Heart right ventricle (tissue), 16 donors: ENCODE results near the gene HYCC2. TPM values are rescaled to one million over a fixed set of nuclear protein-coding genes. Genes with fewer than 3 reads are reported as not detected.
"Not testable (repeated sequence)": the region's sequence is repeated elsewhere in the genome, so short reads cannot be mapped to it uniquely, and the experiment has no call there.

Experiments used
- ATAC-seq, 8 donors: fragments of 200-7000 bp; cut with Tn5 transposase; one replicate each; pipeline ENCODE4 v1.9.1; 2020; ENCODE audit warnings: mild to moderate bottlenecking in 8 of 8, moderate library complexity in 8 of 8, moderate number of reproducible peaks in 1 of 8
- DNase-seq, 2 donors: peaks; one replicate each; pipeline ENCODE4 v3.0.0-alpha.2; 2020
- H3K27ac ChIP-seq, 10 donors: fragments of 200-600 bp; sonication (generic) in 2 of 10; one replicate each; pipeline versions ENCODE4 v1.5.0 to v1.8.0; 2020 to 2022; ENCODE audit warnings: mild to moderate bottlenecking in 3 of 10
- H3K27me3 ChIP-seq, 7 donors: fragments of 200-600 bp; one replicate each; pipeline ENCODE4 v1.8.0; 2021 to 2022; ENCODE audit warnings: mild to moderate bottlenecking in 2 of 7
- H3K36me3 ChIP-seq, 9 donors: fragments of 200-600 bp; sonication (generic) in 1 of 9; one replicate each; pipeline versions ENCODE4 v1.5.0 to v1.8.0; 2020 to 2022; ENCODE audit warnings: mild to moderate bottlenecking in 2 of 9
- H3K4me1 ChIP-seq, 9 donors: fragments of 200-600 bp; sonication (generic) in 1 of 9; one replicate each; pipeline versions ENCODE4 v1.5.0 to v1.8.0; 2020 to 2022; ENCODE audit warnings: mild to moderate bottlenecking in 4 of 9
- H3K4me3 ChIP-seq, 10 donors: fragments of 200-600 bp; sonication (generic) in 2 of 10; one replicate each; pipeline versions ENCODE4 v1.5.0 to v1.8.0; 2020 to 2022; ENCODE audit warnings: mild to moderate bottlenecking in 7 of 10, moderate library complexity in 2 of 10
- H3K9me3 ChIP-seq, 11 donors: fragments of 200-600 bp in 10 of 11; sonication (generic) in 2 of 11; one replicate each; pipeline versions ENCODE4 v1.5.0 to v1.8.0; 2013 to 2022; ENCODE audit warnings: mild to moderate bottlenecking in 2 of 11, control low read depth in 1 of 11, moderate library complexity in 1 of 11
- CTCF ChIP-seq, 9 donors: fragments of 200-600 bp; sonication (generic) in 2 of 9; IDR thresholded peaks; one replicate each; pipeline versions ENCODE4 v1.5.0 to v1.8.0; 2021 to 2022; ENCODE audit warnings: antibody characterized with exemption in 9 of 9, mild to moderate bottlenecking in 5 of 9, moderate library complexity in 1 of 9
- WGBS, 2 donors: extraction: QIAGEN DNeasy Blood & Tissue Kit; methylation state at CpG; one replicate each; pipeline ENCODE4 v1.1.7; 2013; ENCODE audit warnings: inconsistent platforms in 1 of 2; 5-methylcytosine and 5-hydroxymethylcytosine counted together
- intact Hi-C, 10 donors: fragments of 100-400 bp; cut with DNase I; formaldehyde crosslinking; loops; one replicate each; pipeline versions ENCODE4 v1.11.1 to v1.14.2; 2022
- polyA plus RNA-seq, 2 donors: library from polyadenylated mRNA; stranded (reverse); fragments of 200-250 nt; gene quantifications; one replicate each; pipeline ENCODE4 v1.2.3, GENCODE V29; 2013
- total RNA-seq, 10 donors: library from RNA; stranded (reverse); fragmentation: NEBNext Ultra II Directional in 3 of 10; extraction: Animal tissue kit (Norgen Biotek cat#: 25700) in 3 of 10; gene quantifications; one replicate each; pipeline versions ENCODE4 v1.2.1 to v1.2.4, GENCODE V29; 2021 to 2023
- donor health status: Arrhythmogenic right ventricular cardiomyopathy.
- donor health status: ischemic (EF 13 %, LVEDD 7.1; RV severe dilation, severe dysfunction).
- donor health status: healthy with polysubstance abuse.
- donor health status: DM: no; HTN: yes; CAD: no.
- donor health status: DM: no; HTN: no; CAD: no.
- donor health status: ischemic (EF 25% LVEDD 6.9; RV normal size, moderate dysfunction).
- donor health status: ischemic (EF 25% LVEDD 5.7; RV mildly dilated, moderate dysfunction).
- donor health status: healthy.
- donor health status: DM: yes; HTN: yes; CAD: no.
- donor health status: Ischemic cardiomyopathy.
- donor health status: ischemic (EF 35%, LVEDD 5.7; RV mildly dilated, moderate dysfunction).
- donor health status: nonischemic (EF 11% LVEDD 7.7; RV severe dilation, severe dysfunction).
- donor health status: DM: yes; HTN: yes; CAD: no.
- donor health status: PGD.
- donor health status: ischemic (EF 29% LVEDD 5.4; RV normal size, mild dysfunction).
- donor health status: nonischemic (EF 23%, LVEDD 6.1; RV moderate dilation, normal function).

HYCC2 gene
- total and polyA plus RNA-seq, 12 donors, result 1.4 to 15.3 (median 12.5) TPM

DNA sequence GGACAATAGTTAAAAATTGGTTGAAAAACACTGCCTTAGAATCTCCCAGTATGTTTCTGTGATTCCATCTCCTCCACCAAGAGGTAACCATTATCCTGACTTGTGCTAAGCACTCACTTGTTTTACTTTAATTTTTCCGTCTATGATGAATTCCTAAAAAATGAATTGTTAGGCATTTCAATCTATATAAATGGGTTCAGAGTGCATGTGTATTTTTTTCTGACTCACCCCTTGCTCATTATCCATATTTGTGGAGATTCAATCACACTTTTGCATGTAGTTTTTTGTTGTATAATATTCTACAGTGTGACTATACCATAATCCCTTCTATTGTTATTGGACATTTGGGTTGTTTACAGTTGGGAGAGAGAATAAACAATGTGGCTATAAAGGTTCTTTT, 1.6 kb upstream of the HYCC2 start:
- whole genome bisulfite sequencing, 2 donors, result 85 to 88% methylated on average over 1 of the region's 1 CpG
- DNase-seq (no peak), ATAC-seq (no peak)
- no peak for TF ChIP-seq CTCF (IDR thresholded peaks at IDR 0.05)
- Histone ChIP-seq H3K4me1 (peaks cover 4 to 58% (median 41%) of the 10 kb centered on the region in 9 donors), H3K9me3 (no peaks in the 10 kb centered on the region), H3K4me3 (peak overlapping the region in 6 of 10 donors; percentile 68 to 96 (median 88)), H3K27me3 (no peaks in the 10 kb centered on the region), H3K36me3 (no peaks in the 10 kb centered on the region), H3K27ac (no peak overlapping the region)
- intact Hi-C loops, result loop anchor here in 9 of 10 donors (5.0 to 10.0 kb wide), 6 partner anchors 39 to 104 kb away; partner anchors contain the start of gene CFLAR (in 4 of the 9)

DNA sequence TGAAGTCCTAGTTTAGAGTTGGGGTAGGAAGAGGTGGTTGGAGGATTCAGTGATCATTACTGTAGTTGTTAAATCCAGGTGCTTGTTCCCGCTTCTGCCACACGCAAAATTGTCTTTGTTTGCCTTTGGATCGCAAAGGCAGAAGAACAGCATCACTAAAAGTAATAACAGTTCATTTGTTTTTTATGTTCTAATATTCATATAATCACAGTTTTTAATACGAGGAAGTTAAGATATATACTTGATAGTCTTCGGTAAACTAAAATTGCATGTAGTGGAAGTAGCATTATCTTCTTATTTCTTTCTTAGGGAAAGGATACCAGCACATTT, 695 bp upstream of the HYCC2 start:
- 1 to 2% methylated on average over 5 of the region's 5 CpGs for WGBS, 2 donors
- ATAC-seq, result no peak
- intact Hi-C loops, result loop anchor here in 9 of 10 donors (5.0 to 10.0 kb wide), 6 partner anchors 40 to 105 kb away; partner anchors contain the start of gene CFLAR (in 4 of the 9)
- no peaks in the 10 kb centered on the region for H3K9me3 ChIP-seq
- H3K27me3 ChIP-seq, result no peaks in the 10 kb centered on the region
- no peaks in the 10 kb centered on the region for H3K36me3 ChIP-seq
- H3K4me1 ChIP-seq, result peaks cover 4 to 65% (median 50%) of the 10 kb centered on the region in 9 donors
- peak overlapping the region; percentile 81 to 97 (median 90) for H3K27ac ChIP-seq
- DNase-seq, result no peak
- no peak for TF ChIP-seq CTCF (IDR thresholded peaks at IDR 0.05)
- H3K4me3 ChIP-seq, result peak overlapping the region; percentile 68 to 97 (median 88)

DNA sequence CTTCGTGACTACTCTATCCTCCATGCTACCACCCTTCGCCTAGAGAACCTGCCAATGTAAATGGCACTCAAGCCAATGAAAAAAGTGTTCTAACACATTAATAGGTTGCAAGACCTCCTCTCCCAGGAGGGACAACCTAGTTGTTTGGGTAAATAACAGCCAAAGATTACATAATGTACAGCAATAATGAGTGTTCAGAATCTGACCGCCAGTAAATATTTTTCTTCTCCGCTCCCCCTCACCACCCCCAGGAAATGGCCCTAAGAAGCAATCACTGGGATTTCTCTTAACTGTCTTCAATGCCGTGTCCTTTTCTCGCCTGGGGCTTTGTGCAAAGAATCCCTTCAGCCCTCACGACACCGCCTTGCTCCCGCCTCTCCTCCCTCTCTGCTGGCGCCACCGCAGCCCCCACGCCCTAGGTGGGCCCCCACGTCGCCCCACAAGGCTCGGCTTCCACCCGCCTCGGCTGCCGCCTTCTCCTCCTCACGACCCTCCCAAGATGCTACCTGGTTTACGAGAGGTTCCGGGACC, 458 bp downstream of the HYCC2 start:
- ATAC-seq (peak; percentile 13 to 66 (median 28)), DNase-seq (no peak)
- Histone ChIP-seq H3K27me3 (no peaks in the 10 kb centered on the region), H3K9me3 (no peaks in the 10 kb centered on the region), H3K4me1 (peaks cover 4 to 74% (median 50%) of the 10 kb centered on the region in 9 donors), H3K36me3 (no peaks in the 10 kb centered on the region), H3K27ac (peak overlapping the region; percentile 81 to 97 (median 90)), H3K4me3 (peak overlapping the region; percentile 68 to 97 (median 88))
- intact Hi-C loops, result loop anchor here in 9 of 10 donors (1.0 to 10.0 kb wide), 11 partner anchors 41 to 108 kb away; partner anchors contain the start of genes CFLAR (in 5 of the 9) and ORC2 (in 3 of the 9)
- WGBS, 2 donors, result 0 to 1% methylated on average over 21 of the region's 21 CpGs
- no peak for TF ChIP-seq CTCF (IDR thresholded peaks at IDR 0.05)

GRCh38 chr2:201064797-201065329, 6.6 kb downstream of the HYCC2 start:
- H3K4me1 ChIP-seq, result peaks cover 0 to 51% (median 31%) of the 10 kb centered on the region in 9 donors
- H3K9me3 ChIP-seq, result no peaks in the 10 kb centered on the region
- peaks cover 0 to 20% (median 0%) of the 10 kb centered on the region in 9 donors for H3K36me3 ChIP-seq
- no peak for TF ChIP-seq CTCF (IDR thresholded peaks at IDR 0.05)
- intact Hi-C loops, result loop anchor here in 9 of 10 donors (5.0 to 10.0 kb wide), 5 partner anchors 103 to 163 kb away; partner anchors contain the start of gene ORC2 (in 2 of the 9)
- no peak for ATAC-seq
- 69 to 75% methylated on average over 2 of the region's 2 CpGs for WGBS, 2 donors
- DNase-seq, result no peak
- H3K27me3 ChIP-seq, result no peaks in the 10 kb centered on the region
- H3K27ac ChIP-seq, result no peak overlapping the region
- no peak overlapping the region for H3K4me3 ChIP-seq

DNA sequence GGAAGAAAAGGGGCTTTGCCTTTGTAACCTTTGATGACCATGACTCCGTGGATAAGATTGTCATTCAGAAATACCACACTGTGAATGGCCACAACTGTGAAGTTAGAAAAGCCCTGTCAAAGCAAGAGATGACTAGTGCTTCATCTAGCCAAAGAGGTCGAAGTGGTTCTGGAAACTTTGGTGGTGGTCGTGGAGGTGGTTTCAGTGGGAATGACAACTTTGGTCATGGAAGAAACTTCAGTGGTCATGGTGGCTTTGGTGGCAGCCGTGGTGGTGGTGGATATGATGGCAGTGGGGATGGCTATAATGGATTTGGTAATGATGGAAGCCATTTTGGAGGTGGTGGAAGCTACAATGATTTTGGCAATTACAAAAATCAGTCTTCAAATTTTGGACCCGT, 8.0 kb downstream of the HYCC2 start:
- H3K9me3 ChIP-seq, H3K27ac ChIP-seq, ATAC-seq, H3K27me3 ChIP-seq, DNase-seq, H3K4me3 ChIP-seq: not testable (repeated sequence)
- Histone ChIP-seq H3K4me1 (peaks cover 0 to 48% (median 27%) of the 10 kb centered on the region in 9 donors), H3K36me3 (peaks cover 0 to 33% (median 0%) of the 10 kb centered on the region in 9 donors)
- 97% methylated on average over 5 of the region's 5 CpGs for WGBS, 2 donors
- intact Hi-C loops, result loop anchor here in 1 of 10 donors (10.0 kb wide), 1 partner anchor 149 kb away; no protein-coding TSS in a partner anchor
